Nucleus accumbens (tissue), 56 donors: ENCODE measurements around the gene CALHM4.
A peak's percentile ranks its signal among the peaks of the same experiment; 100 is the strongest.

ENCODE experiments used
- DNase-seq, 56 donors: peaks; one replicate each; lab custom pipeline; 2025; lab: John Stamatoyannopoulos, UW

CALHM4 gene

GRCh38 chr6:116553451-116553850, at the start of gene CALHM4:
TSS of gene CALHM4 (plus strand) at chr6:116553751. CDS start at chr6:116553794, 43 bp downstream.
- no peak for DNase-seq

GRCh38 chr6:116507324-116507723, 46.2 kb upstream of the CALHM4 start:
- DNase-seq, result no peak

GRCh38 chr6:116508527-116508926, 45.0 kb upstream of the CALHM4 start:
- DNase-seq, result no peak

- DNase-seq, result peak in 4 of 56 donors; percentile 1 to 15 (median 9)
These were observed 42.0 kb upstream of the CALHM4 start, which contains the start of gene CALHM5 for GRCh38 chr6:116511424-116512110. TSS of gene CALHM5 (plus strand) at chr6:116511639. CDS start at chr6:116511697, 58 bp downstream.

- DNase-seq, result peak in 1 of 56 donors; percentile 3
These were observed 41.4 kb upstream of the CALHM4 start for GRCh38 chr6:116512111-116512559.

GRCh38 chr6:116512734-116513133, 40.8 kb upstream of the CALHM4 start:
- no peak for DNase-seq

GRCh38 chr6:116513224-116513875, 40.2 kb upstream of the CALHM4 start:
- DNase-seq, result no peak

- DNase-seq, result no peak
These were observed 39.4 kb upstream of the CALHM4 start for GRCh38 chr6:116514111-116514510.

GRCh38 chr6:116515141-116515540, 38.4 kb upstream of the CALHM4 start:
- DNase-seq, result no peak

GRCh38 chr6:116518621-116519368, 34.8 kb upstream of the CALHM4 start:
- peak in 1 of 56 donors; percentile 51 for DNase-seq

GRCh38 chr6:116522896-116523295, 30.7 kb upstream of the CALHM4 start:
- no peak for DNase-seq

- no peak for DNase-seq
These were observed 29.3 kb upstream of the CALHM4 start for GRCh38 chr6:116524236-116524635.

- DNase-seq, result no peak
These were observed 25.4 kb upstream of the CALHM4 start for GRCh38 chr6:116528133-116528532.

- DNase-seq, result no peak
These were observed 24.8 kb upstream of the CALHM4 start for GRCh38 chr6:116528780-116529179.

- DNase-seq, result no peak
These were observed 23.9 kb upstream of the CALHM4 start for GRCh38 chr6:116529466-116530290.

- no peak for DNase-seq
These were observed 23.1 kb upstream of the CALHM4 start for GRCh38 chr6:116530436-116530835.

- peak in 20 of 56 donors; percentile 2 to 59 (median 16) for DNase-seq
These were observed 21.6 kb upstream of the CALHM4 start for GRCh38 chr6:116531675-116532570.

GRCh38 chr6:116533233-116533957, 20.2 kb upstream of the CALHM4 start:
- no peak for DNase-seq

- DNase-seq, result no peak
These were observed 18.4 kb upstream of the CALHM4 start for GRCh38 chr6:116535109-116535508.
